Measurements from ENCODE around the gene MS4A1.
"Not testable (repeated sequence)": the region's sequence is repeated elsewhere in the genome, so short reads cannot be mapped to it uniquely, and the experiment has no call there.

- not testable (repeated sequence) for TF ChIP-seq CTCF (conservative IDR thresholded peaks at IDR 0.05; ENCODE audit: low read depth, low read length); POLR2A (IDR thresholded peaks at IDR 0.05; ENCODE audit: low read depth, low read length); CHD1 (IDR thresholded peaks at IDR 0.05; ENCODE audit: low read depth, low read length); MAFK (IDR thresholded peaks at IDR 0.05; ENCODE audit: low read depth, low read length); RAD21 (IDR thresholded peaks at IDR 0.05; ENCODE audit: low read length)
These were observed 54.0 kb downstream of the MS4A1 start for GRCh38 chr11:60509609-60510008.
